SIG-M5 (cell line): ENCODE measurements around the gene TRRAP.

Experiments used
- DNase-seq: peaks from one replicate; lab custom pipeline; 2025; lab: John Stamatoyannopoulos, UW

The TRRAP gene

DNA sequence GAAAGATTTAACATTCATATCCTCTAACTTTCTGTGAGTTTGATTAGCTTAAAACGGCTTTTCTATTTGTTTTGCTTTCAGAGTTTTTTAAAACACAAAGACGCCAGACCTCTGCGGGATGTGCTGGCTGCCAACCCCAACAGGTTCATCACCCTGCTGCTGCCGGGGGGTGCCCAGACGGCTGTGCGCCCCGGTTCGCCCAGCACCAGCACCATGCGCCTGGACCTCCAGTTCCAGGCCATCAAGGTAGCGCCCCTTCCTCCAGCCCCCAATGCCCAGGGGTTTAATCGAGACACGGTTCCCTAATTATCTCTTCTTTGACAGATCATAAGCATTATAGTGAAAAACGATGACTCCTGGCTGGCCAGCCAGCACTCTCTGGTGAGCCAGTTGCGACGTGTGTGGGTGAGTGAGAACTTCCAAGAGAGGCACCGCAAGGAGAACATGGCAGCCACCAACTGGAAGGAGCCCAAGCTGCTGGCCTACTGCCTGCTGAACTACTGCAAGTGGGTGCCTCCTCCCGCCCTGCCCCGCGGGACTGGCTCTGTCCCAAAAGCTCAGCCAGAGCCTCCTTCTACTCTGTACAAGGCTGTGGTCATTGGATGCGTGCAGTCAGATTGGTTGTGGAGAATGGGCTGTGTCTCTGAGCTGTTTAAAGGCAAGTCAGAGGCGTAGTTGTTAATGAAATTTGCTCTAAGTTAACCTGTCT is 71.2 kb downstream of the TRRAP start:
- no peak for DNase-seq

DNA sequence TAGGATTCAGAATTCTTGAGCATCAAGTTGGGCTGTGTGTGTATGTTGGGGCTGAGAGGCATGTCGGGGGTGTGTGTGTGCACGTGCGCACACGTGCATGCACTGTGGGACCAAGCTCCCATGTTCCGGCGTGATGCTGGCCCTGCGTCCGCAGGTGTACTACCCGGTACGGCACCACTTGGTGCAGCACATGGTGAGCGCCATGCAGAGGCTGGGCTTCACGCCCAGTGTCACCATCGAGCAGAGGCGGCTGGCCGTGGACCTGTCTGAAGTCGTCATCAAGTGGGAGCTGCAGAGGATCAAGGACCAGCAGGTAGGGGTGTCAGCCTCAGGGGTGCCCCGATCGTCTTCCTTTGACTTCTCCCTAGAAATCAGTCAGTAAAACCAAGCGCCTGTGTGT is 77.7 kb downstream of the TRRAP start:
- no peak for DNase-seq

DNA sequence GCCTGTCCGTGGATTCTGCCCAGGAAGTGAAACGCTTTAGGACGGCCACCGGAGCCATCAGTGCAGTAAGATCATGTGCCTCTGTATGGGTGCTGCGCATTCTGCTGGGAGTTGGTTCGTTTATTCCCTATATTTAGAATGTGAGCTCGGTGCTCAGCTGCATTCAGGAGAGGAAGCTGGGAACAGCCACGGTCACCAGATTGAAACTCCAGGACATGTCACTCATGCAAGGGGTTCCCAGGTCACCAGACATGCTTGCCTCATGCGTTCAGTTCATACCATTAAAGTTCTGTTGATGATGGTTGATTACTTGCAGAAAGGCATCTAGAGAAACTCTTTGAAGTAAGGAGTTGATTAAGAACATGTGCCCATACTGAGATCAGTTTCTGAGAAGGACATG is 78.1 kb downstream of the TRRAP start:
- DNase-seq: no peak

DNA sequence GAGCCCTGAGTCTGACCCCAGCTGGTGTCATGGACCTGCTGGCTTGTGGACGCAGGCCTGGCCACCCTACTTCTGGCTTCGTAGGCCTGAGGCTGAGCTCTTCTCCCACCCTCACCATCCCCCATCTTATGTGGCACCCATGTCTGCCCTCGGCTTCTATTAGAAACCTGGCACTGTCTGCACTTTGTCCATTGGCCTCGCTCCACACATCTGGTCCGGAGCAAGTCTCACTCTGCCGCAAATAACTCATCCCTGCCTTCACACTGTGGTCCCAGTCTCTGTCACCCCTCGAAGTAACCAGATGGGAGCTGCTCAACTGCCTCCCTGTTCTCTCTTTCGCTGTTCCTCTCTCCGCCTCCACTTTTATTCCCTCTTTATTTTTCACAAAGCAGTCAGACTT is 78.6 kb downstream of the TRRAP start:
- DNase-seq: no peak

DNA sequence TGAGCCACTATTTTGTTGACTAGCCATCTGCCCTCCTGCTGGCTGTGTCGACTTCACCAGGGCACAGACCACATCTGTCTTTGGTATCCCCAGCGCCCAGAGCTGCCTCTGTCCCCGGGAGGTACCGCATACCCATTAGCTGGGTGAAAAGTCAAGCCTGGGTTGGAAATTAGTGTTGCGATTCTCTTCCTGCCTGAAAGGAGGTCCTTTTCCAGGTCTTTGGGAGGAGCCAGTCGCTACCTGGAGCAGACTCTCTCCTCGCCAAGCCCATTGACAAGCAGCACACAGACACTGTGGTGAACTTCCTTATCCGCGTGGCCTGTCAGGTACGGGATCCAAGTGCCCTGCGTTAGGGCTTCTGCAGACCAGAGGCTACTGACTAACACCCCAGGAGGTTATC is 79.4 kb downstream of the TRRAP start:
- no peak for DNase-seq

DNA sequence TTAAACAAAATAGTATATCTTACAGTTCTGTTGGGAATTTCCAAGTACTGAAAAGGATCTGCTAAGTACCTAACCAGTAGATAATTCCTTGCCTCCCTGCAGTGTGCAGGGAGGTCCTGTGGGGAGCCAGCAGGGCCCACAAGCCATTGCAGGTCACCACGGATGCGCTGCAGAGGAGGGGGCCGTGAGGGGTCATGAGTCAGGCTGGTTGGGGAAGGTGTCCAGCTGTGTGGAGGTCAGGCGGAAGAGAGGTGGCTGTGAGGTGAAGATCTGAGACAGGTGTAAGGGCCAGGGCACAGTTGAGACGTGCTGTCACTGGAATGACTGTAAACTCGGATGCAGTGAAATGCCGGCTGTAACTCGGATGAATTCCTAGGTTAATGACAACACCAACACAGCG is 80.6 kb downstream of the TRRAP start:
- no peak for DNase-seq

DNA sequence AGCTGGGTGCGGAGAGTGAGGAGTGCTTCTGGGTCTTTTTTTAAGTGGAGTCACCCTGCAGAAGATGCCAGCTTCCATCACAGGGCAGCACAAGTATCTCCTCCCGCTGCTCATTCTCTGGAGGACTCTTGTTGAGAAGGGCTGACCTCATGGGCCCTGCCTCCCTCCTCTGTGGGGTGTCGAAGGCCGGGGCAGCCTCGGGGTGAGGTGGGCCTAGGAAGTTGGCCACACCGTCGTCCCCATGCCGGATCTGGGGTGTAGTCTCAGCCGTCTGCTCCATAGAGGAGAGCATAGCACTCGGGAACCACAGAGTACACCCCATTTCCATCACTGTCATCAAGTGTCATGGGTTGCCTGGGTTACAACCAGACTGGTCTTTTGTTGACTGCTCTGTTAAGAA is 85.0 kb downstream of the TRRAP start:
- DNase-seq: no peak

DNA sequence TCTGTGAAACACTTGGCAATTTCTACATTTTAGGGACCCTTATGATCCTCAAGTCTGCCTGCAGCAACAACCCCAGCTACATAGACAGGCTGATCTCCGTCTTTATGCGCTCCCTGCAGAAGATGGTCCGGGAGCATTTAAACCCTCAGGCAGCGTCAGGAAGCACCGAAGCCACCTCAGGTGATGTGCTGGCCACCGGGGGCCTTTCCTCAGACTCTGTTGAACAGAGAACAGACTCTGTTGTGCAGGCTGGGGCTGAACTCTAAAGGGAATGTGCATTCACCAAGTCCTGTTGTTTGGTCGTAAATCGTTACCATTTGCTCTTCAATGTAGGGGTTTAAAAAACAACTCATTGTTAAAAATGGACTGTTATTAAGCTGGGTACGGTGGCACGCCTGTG is 86.3 kb downstream of the TRRAP start:
- no peak for DNase-seq

DNA sequence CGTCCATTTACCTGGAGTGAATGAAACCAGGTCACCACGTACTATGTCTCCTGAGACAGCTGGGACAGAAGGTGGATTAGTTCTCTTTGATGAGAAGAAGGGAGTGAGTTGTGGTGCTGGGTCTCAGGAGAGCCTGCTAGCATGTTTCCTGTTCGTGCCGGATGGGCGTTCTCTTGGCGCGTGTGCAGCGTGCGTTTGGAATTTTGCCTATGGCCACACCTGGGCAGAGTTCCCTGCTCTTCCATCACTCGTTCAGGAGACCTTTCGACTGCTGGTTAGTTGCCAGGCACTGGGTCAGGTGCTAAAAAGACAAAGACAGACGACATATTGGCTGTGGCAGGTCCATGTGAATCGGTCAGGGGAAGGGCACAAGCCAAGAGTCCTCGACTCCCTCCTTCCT is 90.3 kb downstream of the TRRAP start:
- no peak for DNase-seq

DNA sequence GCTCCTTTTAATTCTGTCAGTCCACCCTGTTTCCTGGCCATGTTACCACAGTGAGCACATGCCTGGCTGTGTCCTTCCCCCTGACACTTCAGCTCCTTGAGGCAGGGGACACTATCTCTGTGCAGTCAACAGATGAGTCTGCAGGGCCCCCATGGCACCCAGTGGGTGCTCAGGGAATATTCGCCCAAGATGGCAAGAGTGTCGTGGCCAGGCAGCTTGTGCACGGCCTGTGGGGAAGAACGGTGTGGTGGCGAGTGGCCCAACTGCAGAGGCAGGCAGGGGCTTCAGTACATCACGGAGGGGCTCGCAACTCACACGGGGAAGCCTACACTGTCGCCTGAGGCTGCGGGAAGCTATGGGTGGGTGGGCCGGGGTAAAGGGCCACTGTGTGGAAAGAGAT is 91.1 kb downstream of the TRRAP start:
- no peak for DNase-seq

DNA sequence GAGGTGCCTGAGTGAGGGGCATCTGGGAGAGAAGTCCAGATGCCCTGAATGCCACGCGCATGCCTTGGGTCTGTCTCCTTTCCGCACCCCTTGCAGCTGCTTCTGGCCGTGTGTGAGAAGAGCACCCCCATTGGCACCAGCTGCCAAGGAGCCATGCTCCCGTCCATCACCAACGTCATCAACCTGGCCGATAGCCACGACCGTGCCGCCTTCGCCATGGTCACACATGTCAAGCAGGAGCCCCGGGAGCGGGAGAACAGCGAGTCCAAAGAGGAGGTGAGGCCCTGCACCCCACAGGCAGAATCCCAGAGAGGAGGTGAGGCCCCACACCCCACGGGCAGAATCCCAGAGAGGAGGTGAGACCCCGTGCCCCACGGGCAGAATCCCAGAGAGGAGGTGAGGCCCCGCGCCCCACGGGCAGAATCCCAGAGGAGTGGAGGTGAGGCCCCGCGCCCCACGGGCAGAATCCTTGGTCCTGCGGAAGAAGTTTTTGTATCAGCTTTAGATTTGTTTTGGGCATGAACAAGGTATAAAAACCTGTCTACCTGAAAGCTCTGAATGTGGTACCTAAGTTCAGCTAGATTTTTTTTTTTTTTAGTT is 91.8 kb downstream of the TRRAP start:
- DNase-seq: no peak

DNA sequence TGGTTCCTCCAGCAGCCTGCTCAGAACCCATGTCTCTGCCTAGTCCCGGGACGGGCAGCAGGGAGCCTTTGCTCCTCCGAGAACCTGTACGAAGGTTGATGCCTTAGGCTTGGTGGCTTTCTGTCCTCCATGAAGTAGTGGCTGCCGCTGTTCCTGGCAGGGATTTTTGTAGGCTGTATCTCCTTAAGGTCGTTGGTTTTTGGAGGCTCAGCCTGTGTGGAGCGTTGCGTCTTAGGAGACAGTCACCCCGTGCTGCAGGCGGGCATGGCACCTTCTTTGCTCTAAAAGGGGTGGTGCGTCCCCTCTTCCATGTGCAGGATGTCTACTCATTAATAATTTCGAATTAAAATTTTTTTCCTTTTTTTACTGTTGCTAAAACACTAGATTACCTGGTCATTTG is 92.5 kb downstream of the TRRAP start:
- DNase-seq: no peak

DNA sequence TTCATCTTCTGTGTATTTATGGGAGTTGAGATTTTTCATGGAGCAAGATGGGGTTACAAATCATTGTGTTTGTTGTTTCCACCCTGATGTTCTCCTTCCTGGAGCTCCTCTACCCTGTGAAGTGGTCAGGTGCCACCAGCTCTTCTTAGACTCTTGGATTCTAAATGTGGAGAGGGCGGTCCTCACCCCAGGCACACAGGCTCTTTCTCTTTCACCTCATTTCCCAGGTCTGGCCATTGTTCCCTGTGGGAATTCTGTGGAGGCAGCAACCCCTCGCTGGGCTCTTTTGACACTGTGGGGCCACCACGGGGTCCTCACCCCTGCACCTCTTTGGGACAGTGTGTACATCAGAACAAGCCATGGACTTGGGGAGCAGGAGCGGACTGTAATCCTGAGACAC is 95.9 kb downstream of the TRRAP start:
- no peak for DNase-seq

DNA sequence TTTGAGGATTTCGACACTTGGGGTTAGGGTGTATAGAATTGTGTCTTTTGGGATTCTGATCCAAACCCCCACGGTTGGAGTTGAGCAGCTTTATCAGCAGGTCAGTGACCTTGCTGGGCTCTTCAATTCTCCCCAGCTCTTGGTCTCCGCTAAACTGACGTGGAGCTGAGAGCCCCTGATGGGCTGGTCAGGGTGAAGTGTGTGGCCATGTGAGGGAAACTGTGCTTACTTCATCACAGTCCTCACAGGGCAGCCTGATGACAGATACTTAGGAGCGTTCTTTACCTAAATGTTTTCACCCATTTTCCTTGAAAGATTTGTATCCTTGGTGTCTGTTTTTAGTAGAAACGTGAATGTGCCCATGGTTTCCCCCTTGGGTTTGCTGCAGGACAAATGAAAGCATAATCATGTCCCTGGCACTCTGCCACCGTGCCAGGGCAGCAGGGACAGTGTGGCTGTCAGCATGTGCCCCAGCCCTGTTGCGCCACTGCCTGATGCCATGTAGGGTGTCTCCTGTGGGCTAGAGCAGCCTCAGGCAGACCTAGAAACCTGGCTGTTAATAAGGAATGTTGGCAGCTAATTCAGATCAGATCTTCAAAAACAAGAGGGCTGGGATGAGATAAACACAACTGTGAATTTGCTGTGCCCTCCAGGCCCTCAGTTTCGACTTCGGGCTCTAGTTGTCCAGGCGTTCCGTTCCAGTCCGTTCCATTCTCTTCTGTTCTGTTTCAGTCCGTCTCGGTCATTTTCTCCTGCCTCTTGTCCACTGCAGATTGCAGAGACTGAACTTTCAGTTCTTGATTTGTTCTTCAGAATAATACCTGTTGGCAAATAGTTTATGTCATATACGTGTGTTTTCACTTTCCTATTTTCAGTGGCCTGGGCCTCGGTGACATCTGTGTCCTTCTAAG is 96.8 kb downstream of the TRRAP start:
- DNase-seq: no peak

DNA sequence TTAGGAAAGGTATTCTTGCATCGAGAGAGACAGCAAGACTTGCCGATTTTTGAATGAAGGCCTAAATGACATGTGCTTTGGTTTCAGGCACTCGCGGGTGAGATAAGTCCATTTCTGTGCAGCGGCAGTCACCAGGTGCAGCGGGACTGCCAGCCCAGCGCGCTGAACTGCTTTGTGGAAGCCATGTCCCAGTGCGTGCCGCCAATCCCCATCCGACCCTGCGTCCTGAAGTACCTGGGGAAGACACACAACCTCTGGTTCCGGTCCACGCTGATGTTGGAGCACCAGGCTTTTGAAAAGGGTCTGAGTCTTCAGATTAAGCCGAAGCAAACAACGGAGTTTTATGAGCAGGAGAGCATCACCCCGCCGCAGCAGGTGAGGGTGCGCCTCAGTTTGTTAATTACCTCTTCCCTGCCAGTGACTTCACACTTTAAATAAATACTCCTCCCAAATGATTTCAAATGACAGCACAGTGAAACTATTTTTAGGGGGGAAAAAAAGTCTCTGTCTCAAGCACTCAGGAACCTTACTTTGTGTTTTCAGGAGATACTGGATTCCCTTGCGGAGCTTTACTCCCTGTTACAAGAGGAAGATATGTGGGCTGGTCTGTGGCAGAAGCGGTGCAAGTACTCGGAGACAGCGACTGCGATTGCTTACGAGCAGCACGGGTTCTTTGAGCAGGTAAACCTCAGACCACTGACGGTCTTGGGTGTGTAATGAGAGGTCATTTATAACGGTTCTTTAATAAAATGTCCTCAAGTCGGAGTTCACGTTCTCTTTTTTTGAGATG is 98.3 kb downstream of the TRRAP start:
- no peak for DNase-seq

DNA sequence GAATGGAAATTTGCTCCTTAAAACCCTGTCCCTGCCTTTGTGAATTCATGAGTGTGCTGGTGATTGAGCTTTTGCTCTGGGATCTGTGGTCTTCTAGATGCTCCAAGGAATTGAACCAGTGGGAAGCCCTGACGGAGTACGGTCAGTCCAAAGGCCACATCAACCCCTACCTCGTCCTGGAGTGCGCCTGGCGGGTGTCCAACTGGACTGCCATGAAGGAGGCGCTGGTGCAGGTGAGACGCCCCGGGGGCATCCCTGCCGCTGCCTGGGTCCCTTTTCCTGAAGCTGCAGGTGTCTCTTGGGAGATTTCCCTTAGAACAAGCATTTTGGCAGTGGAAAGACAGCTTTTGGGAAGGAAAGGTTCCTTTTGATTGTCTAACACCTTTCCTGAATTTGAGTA is 100.3 kb downstream of the TRRAP start:
- DNase-seq: no peak

DNA sequence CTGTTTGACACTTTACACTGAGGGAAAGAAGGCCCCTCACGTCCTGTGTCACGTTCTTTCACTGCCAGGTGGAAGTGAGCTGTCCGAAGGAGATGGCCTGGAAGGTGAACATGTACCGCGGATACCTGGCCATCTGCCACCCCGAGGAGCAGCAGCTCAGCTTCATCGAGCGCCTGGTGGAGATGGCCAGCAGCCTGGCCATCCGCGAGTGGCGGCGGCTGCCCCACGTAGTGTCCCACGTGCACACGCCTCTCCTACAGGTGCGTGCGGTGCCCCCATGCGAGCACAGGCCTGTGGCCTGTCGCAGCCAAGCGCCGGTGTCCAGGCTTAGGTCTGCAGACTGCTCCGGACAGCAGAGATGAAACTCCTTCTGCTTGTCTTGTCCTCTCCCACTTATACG is 103.4 kb downstream of the TRRAP start:
- no peak for DNase-seq

DNA sequence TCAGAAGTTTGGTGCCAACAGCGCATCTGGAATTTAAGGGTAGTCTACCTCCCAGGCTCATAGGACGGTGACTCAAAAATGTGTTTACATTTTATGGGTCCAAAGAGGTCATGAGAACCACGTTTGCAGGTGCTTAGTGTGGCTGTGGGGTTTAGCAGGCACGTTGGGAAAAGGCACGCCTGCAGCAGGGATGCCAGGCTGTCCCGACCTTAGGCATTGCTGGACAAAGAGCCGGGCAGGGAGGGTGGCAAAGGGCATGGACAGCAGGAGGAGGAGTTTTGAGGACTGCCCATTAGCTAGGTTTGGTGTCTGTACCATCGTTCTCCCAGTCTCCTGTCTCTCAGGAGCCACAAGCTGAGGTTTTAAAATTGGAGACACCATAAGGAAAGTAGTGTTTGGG is 104.4 kb downstream of the TRRAP start:
- DNase-seq: no peak

DNA sequence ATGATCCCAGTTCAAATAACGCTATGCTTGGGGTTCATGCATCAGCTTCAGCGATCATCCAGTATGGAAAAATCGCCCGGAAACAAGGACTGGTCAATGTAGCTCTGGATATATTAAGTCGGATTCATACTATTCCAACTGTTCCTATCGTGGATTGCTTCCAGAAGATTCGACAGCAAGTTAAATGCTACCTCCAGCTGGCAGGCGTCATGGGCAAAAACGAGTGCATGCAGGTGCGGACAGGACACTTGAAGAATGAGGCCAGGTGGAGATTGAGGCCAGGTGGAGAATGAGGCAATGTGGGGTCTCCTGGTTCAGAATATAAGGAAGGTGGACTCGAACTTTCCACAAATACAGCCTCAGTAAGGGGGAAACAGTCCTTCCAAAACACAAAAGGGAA is 105.8 kb downstream of the TRRAP start:
- DNase-seq: no peak

DNA sequence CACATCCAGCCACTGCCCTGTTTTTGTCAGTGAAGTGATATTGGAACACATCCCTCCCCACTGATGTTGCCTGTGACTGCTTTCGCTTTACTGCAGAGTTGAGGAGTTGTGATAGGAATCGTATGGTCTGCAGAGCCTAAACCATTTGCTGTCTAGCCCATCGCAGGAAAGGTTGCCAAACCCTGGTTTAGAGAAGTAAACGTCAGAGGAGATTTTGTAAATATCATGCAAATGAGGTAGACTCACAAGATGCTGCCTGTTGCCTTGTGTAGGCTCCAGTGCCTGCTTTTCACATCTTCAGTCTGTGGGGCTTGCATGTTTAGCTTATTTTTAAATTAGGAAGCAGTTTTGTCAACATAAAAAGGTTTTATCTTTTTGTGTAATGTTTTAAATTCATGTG is 107.1 kb downstream of the TRRAP start:
- DNase-seq: no peak

DNA sequence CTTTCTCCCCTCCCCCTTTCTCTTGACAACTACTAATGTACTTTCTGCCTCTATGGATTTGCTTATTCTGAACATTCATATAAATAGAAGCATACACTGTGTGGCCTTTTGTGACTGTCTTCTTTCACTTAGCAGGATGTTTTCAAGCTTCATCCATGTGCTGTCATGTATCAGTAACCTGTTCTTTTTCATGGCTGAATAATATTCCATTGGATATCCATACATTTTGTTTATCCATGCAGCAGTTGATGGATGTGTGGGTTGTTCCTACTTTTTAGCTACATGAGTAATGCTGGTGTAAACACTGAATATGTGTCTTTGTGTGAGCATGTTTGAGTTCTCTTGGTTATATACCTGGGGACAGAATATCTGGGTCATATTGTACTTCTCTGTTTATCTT is 107.6 kb downstream of the TRRAP start:
- DNase-seq: no peak

DNA sequence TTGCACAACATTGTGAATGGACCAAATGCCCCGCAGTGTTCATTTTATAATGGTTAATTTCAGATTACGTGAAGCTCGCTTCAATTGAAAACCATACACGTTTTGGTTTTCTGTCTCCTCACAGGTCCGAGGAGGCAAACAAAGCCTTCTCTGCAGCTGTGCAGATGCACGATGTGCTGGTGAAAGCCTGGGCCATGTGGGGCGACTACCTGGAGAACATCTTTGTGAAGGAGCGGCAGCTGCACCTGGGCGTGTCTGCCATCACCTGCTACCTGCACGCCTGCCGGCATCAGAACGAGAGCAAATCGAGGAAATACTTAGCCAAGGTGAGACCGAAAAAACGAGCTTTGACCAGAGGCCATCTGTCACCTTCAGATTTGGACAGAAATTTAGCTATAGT is 110.3 kb downstream of the TRRAP start:
- DNase-seq: no peak
